T-helper 1 cell treated with Interleukin-12 subunit alpha and Interleukin-12 subunit beta and Interleukin-4 antibody, amounts not matched to agents 30 ng/mL and 1 ng/mL, for 36 hours (primary cell): ENCODE measurements around the gene RFTN1. TPM values are rescaled to one million over a fixed set of nuclear protein-coding genes. Genes with fewer than 3 reads are reported as not detected.

Experiments used
- intact Hi-C: fragments of 100-400 bp; cut with micrococcal nuclease; formaldehyde crosslinking; loops from one replicate; pipeline ENCODE4 v1.15.1; 2024
- total RNA-seq: library from RNA; stranded (reverse); gene quantifications from 2 replicates; pipeline ENCODE4 v1.2.3, GENCODE V29; 2022

Gene RFTN1
- total RNA-seq, 1 donor from 2014 or later, result 90.3 TPM

DNA sequence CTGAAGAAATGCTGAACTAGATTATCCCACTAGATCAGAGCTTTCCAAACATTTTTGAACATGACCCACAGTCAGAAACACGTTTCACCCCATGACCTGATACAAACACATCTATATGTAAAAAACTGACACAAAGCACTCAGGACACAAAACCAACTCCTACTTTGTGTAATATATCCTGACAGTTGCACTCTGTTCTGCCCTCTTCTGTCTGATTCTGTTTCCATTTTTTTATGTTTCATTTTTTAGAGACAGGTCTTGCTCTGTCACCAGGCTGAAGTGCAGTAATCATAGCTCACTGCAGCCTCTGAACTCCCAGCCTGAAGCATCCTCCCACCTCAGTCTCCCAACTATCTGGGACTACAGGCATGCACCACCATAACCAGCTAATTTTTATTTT is 15.8 kb upstream of the RFTN1 start:
- intact Hi-C loops, result loop anchor here (1.0 kb wide), 4 partner anchors 17 to 261 kb away; no protein-coding TSS in a partner anchor

DNA sequence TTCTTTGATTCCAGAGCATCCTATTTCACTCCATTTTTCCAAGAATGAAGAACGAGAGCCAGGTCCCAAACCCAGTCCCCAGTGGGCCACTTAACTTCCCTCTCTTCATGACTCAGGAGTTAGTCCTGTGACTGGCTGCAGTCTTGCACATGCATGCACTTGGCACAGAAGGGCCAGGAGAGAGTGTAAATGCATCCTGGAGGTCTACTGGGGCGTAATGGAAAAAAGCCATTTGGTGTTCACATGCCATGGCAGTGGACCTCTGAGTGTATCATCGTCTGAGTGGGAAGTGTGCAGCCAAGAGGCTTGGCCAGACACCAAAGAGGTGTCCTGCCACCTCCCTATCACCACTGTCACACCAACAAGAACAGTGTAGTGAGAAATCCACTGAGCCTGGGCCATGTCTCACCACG is 15.1 kb upstream of the RFTN1 start:
- intact Hi-C loops, result no loop called here

- intact Hi-C loops, result no loop called here
These were observed 14.6 kb upstream of the RFTN1 start for GRCh38 chr3:16528106-16528505.

DNA sequence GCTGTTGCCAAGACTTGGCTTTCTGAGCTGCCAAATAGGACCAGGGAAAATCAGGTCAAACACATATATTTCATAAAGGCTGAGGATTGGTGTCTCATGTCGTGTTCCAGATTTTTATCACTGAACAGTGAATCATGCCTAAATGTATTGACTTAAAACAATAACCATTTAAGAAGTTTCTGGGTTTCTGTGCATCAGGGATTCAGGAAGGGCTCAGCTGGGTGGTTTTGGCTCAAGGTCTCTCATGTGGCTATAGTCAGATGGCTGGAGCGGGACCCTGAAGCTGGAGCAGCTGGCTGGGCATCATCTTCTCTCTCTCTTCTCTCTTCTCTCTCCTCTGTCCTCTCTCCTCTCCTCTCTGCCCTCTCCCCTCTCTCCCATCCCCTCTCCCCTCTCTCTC is 10.7 kb upstream of the RFTN1 start:
- intact Hi-C loops, result no loop called here

DNA sequence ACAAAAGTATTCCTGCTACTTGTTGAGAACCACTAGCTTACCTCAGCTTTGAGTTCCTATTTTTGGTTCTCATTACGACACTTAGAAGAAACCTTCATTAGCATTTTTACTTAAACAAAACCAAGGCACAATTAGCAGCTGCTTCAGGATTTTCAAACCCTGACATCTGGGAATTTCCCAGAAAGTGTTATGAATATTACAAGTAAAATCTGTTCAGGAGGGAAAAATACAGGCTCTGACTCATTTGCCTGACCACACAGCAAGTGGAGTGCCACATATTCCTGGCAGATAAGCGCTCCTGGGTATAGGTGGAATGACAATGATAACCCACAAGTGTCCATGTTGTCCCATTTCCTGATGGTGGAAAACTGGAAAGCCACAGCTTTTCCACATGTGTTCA is 10.3 kb upstream of the RFTN1 start:
- intact Hi-C loops, result no loop called here

- intact Hi-C loops, result no loop called here
These were observed 9.3 kb upstream of the RFTN1 start for GRCh38 chr3:16522834-16523233.

GRCh38 chr3:16520970-16521881 is 7.7 kb upstream of the RFTN1 start:
- intact Hi-C loops, result loop anchor here (1.0 kb wide), 1 partner anchor 9 kb away; no protein-coding TSS in a partner anchor

DNA sequence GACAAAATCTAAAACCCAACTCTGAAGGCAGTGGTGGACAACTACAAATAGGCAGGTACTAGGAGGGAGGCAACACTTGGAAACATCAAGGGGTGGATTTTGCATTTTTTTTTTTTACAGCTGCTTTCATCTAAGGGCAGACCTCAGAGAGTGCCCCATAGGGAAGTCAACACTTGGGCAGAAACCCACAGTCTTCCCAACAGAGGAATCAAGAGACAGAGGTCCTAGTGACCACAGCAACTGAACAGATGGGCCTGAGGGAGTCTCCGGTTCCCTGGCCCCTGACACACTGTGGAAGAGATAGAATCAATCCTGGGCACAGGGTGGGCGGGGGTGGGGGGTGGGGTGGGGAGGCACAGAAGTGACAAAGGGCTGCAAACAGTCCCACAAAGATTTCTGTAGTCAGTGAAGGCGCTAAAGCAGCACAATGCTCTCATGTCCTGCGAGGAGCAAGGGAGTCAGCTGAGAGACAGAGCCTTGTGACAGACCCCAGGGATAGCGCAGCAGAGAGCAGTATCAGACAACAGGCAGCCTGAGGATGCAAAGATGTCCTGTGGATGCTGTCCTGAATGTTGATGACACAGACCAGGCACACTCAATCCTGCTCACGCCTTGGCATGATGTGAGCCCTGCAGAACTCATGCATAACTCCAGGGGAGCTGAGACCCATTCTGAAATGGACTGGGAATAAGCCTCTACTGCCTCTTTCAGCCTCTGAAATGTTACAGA is 6.9 kb upstream of the RFTN1 start:
- intact Hi-C loops, result no loop called here

- intact Hi-C loops, result no loop called here
These were observed 3.4 kb upstream of the RFTN1 start for GRCh38 chr3:16516695-16517481.

DNA sequence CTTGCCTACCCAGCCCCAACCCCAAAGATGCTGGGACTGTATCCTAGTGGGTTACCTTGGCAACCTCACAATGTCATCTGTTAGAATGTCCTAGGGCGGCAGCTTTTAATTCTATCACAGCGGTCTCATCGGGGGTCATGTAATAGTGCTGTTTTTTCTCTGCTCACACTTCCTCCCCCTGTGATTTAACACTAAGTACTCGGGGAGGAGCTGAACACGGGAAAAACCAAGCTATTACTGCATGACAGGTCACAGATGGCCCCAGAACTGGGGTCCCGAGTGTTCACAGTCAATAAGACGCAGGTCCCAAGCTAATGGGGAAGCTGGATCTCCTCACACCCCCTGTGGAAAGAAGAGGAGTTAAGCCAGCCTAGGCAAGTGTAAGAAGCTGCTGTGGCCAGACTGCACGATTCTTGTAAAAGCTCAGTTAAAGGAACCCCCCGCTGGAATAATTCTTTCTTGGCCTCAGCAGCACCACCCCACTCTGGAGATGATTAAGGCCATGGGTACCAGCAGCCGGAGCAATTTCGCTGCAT is 2.5 kb upstream of the RFTN1 start:
- intact Hi-C loops, result no loop called here

DNA sequence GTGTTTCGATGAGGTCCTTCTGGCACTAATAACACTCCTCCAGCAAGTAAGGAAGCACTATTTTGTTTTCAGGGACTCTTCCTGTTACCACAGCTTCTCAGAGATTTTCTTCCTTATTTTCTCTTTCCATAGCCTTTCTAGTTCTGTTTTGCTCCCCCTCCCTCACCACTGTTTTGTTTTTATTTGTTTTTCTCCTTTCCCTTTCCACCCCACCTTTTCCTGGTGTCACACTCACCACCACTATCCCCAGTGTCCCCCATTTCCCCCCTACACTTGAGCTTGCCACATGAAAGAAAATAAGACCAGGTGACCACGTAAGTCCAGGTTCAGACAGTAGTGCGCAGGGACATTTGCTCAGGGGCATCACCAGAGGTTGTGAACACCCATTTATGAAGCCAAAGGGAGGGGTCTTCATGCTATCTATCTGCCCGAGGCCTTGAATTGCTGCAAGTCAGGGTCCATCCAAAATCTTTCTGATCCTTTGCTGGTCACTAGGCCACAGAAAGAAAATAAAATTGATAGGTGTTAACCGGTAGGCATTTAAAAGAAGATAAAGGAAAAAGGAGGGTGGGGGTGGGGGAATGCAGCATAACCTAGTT is 1.4 kb upstream of the RFTN1 start:
- intact Hi-C loops, result loop anchor here (5.0 kb wide), 2 partner anchors 913 to 1927 kb away; partner anchors contain the start of genes BTD and HACL1

DNA sequence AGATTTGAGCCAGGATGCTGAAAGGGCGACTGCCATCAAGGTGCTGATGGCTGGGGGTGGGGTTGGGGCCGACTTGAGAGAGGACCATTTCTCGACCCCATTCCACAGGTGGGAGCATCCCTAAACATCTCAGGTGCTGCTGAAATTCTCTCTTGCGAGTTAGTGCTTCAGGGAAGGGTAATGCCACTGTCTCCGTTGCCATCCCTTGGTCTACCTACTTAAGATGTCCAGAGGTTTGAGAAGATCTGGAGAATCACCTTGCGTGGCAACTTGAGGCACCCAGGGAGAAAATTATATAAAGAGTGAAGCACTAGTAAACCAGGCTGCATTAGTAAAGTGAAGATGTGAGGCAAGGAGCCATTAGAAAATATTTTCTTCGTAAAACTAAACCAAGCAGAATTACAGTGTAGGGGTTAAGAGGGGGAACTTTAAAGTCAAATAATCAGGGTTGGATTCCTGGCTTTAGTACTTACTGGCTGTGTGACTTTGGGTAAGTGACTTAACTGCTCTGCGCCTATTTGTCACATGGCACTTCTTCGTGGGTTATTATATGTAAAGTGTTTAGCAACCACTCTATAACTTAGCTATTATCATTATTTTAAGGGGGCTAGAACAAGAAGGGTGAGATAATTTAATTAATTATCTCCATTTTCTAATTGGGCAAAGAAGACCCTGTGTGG is 662 bp upstream of the RFTN1 start:
- intact Hi-C loops, result loop anchor here (5.0 kb wide), 2 partner anchors 912 to 1928 kb away; partner anchors contain the start of genes BTD and HACL1

DNA sequence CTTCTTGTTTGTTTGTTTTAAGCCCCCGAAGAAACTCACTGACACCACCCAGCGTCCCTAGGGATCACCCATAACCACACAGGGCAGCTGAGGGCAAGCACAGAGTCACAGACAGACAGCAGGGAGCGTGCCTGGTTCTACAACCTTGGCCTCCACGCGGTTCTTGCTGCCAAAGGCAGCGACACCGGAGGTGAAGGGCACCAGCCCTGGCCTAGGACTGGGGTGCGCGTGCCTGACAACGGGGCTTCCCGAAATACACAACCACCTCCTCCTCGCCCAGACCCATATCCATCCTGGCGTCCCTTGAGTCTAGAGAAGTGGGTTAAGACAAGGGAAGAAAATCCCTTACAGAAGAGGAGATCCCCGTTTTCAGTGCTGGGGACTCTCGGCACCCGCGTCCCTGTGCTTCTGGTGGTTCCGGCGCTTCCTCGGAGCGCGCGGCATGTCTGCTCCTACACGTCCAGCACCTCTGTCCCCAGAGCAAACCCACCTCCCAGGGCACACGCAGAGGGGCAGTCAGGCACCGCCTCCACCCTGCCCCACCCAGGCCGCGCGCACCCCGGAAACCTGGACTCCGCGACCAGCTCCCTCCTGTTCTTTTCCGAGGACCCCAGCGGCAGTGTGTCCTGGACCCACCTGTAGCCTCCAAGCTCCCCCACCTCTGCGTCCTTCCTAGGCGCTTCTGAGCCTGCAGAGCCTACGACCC is 911 bp downstream of the RFTN1 start:
- intact Hi-C loops, result loop anchor here (1.0 to 5.0 kb wide), 15 partner anchors 9 to 1930 kb away; partner anchors contain the start of genes BTD, HACL1, OXNAD1 and PLCL2

GRCh38 chr3:16511681-16512434 is 1.6 kb downstream of the RFTN1 start:
- intact Hi-C loops, result loop anchor here (1.0 to 5.0 kb wide), 18 partner anchors 9 to 1930 kb away; partner anchors contain the start of genes BTD, HACL1, OXNAD1 and PLCL2

- intact Hi-C loops, result loop anchor here (1.0 to 5.0 kb wide), 6 partner anchors 12 to 1932 kb away; partner anchors contain the start of genes BTD, HACL1 and RBSN
These were observed 2.7 kb downstream of the RFTN1 start for GRCh38 chr3:16510620-16511319.

DNA sequence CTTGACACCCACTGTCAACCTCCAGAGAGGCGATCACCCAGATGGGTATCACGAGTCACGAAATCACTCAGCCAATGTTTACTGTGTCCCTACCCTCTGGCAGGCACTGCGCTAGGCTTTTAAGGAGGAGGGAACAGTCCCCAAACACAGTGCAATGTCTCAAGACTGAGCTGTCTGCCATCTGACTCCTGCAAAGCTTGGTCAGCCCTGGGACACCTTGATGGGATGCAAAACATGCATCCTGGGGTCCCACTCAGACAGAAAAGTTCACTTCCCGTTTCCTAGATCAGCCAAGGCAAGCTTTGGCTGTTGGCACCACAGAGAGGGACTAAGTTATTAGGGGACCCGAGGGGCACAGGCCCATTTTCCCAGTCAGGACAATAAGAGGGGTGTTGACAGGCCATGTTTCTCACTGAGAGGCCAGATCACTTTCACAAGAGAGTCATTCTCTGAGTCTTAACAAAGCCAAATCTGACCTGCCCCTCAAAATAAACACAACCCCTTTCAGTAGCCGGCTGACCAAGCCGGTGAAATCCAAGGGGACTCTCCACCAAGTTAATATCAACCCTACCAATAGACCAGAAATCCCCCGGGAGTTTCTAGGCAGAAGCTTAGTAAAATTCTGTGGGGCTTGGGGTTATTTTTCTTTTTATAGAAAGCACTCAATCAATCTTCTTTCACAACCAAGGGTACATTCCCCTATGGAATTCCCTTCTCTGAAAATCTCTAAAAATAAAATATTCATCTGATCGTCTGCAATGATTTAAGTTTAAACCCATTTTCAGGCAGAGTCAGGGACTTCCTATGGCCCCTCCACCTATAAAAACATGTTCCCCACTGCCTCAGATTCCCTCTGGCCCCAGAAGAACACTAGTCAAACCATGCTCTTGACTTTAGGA is 3.5 kb downstream of the RFTN1 start:
- intact Hi-C loops, result loop anchor here (1.0 to 5.0 kb wide), 4 partner anchors 12 to 1932 kb away; partner anchors contain the start of genes BTD, HACL1 and RBSN

DNA sequence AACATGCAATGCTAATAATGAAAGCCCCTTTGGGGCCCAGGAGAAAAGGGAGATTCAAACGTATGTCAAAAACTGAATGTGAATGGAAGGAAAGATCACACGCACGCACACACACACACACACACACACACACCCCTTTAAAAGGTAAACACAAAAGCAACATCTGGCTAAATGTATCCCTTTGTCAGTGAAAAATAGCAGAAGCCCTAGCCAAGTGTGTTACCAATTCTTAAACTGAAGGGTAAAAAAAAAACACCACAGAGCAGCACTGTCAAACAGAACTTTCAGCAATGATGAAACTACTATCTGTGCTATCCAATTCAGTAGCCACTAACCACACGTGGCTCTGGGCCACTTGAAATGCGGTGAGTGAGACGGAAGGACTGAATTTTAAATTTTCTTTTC is 4.9 kb downstream of the RFTN1 start:
- intact Hi-C loops, result no loop called here
